Coronary artery (tissue), 2 donors: ENCODE results near the gene CYP2A13.
A peak's percentile ranks its signal among the peaks of the same experiment; 100 is the strongest.
"Not testable (repeated sequence)": the region's sequence is repeated elsewhere in the genome, so short reads cannot be mapped to it uniquely, and the experiment has no call there.

Experiments
- DNase-seq: peaks from one replicate; pipeline ENCODE4 v3.0.0-alpha.2; 2017; ENCODE audit warnings: low spot score
- H3K27ac ChIP-seq, 2 donors: fragments of 200-600 bp; sonication (generic); one replicate each; pipeline ENCODE4 v1.5.1; 2016 to 2019
- H3K4me3 ChIP-seq: fragments of 200-600 bp; sonication (generic); 2 replicates; pipeline ENCODE4 v1.5.1; 2016; ENCODE audit warnings: mild to moderate bottlenecking, moderate library complexity
- TF ChIP-seq, protein P1 (sequence below): fragments of 200-600 bp; sonication (generic); IDR thresholded peaks from one replicate; pipeline ENCODE4 v1.5.1; 2019; ENCODE audit warnings: antibody characterized with exemption

CYP2A13 gene

DNA sequence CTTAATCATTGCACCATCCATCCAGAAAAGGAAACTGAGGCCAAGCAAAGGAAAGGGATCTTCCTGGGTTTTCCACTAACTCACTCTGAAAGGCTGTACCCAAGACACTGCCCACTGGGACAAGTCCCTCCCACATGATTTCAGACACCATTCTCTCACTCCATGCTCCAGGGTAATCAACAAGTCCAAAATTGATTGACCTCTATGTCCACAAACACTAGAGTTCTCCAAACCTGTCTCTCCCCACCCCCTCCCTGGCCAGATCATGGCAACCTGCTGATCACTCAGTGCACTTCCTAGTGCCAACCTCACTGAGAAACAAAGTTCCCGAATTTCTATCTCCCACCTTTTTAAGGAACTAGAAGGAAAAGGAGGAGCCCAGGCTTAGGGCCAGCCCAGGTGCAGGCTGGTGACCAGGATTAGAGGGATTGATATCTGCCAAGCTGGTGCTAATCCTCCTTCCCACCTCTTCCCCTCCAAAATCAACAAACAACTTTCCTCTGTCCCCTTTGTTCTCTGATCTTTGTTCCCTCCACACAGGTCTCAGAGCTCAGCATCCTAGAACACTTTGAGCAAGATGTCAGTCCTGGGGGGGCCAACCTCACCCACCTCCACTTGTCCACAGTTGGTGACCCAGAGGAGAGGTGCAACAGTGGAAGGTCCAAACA is 2.4 kb upstream of the CYP2A13 start:
- Histone ChIP-seq H3K27ac (no peak overlapping the region), H3K4me3 (no peak overlapping the region)
- no peak for DNase-seq
- TF ChIP-seq, protein P1, sequence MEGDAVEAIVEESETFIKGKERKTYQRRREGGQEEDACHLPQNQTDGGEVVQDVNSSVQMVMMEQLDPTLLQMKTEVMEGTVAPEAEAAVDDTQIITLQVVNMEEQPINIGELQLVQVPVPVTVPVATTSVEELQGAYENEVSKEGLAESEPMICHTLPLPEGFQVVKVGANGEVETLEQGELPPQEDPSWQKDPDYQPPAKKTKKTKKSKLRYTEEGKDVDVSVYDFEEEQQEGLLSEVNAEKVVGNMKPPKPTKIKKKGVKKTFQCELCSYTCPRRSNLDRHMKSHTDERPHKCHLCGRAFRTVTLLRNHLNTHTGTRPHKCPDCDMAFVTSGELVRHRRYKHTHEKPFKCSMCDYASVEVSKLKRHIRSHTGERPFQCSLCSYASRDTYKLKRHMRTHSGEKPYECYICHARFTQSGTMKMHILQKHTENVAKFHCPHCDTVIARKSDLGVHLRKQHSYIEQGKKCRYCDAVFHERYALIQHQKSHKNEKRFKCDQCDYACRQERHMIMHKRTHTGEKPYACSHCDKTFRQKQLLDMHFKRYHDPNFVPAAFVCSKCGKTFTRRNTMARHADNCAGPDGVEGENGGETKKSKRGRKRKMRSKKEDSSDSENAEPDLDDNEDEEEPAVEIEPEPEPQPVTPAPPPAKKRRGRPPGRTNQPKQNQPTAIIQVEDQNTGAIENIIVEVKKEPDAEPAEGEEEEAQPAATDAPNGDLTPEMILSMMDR: no peak

DNA sequence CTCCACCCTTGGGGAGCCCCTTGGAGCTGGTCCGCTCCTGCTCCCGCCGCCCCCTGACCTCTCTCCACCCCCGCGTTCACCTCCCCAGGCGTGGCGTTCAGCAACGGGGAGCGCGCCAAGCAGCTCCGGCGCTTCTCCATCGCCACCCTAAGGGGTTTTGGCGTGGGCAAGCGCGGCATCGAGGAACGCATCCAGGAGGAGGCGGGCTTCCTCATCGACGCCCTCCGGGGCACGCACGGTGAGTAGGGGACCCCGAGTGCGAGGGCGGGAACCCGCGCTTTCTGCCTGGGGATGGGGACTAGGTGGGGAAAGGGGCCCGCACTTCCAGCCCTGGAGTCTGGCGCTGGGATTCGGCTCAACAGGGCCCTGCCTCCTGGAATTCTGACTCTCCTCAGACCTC is 1.7 kb downstream of the CYP2A13 start:
- H3K4me3 ChIP-seq: no peak overlapping the region
- DNase-seq: no peak
- TF ChIP-seq, protein P1: no peak

DNA sequence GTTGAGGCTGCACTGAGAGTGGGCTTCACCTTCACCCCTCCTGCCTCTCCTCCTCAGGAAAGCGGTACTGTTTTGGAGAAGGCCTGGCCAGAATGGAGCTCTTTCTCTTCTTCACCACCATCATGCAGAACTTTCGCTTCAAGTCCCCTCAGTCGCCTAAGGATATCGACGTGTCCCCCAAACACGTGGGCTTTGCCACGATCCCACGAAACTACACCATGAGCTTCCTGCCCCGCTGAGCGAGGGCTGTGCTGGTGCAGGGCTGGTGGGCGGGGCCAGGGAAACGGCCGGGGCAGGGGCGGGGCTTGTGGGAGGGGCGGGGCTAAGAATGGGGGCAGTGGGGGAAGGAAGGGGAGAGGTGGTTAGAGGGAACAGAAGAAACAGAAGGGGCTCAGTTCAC is 7.5 kb downstream of the CYP2A13 start:
- DNase-seq: no peak
- Histone ChIP-seq H3K4me3 (no peak overlapping the region), H3K27ac (no peak overlapping the region)
- TF ChIP-seq, protein P1: no peak

More for the DNA sequence above, 1.7 kb downstream of the CYP2A13 start:
- no peak overlapping the region for H3K27ac ChIP-seq

DNA sequence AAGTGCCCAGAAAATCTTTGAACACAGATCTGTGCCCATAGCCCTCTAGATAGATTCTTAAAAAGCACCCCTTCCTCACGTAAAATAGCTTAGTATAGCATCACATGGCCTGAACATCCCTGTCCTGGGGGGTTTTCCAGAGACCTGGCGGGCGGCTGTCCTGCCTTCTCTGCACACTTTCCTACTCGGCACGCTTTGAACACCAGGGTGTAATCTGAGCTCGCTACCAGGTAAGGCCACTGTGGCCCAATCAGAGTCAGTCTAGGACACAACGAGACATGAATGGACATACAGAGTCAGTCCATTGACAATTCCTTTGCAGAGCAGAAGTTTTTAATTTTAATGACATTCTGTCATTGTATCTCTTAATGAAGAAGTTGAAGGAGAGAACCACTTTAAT is 8.1 kb downstream of the CYP2A13 start:
- DNase-seq: peak; percentile 26
- TF ChIP-seq, protein P1: no peak

DNA sequence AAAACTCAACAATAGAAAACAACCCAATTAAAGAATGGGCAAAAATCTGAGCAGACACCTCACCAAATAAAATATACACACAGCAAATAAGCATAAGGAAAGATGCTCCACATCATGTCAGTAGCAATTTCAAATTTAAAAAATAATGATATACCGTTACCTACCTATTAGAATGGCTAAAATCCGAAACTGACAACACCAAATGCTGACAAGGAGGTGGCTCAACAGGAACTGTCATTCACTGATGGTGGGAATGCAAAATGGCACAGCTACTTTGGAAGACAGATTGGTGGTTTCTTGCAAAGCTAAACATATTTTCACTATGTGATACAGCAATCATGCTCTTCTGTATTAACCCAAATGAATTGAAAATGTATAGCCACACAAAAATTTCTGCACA is 9.1 kb downstream of the CYP2A13 start:
- no peak for DNase-seq
- Histone ChIP-seq H3K27ac (no peak overlapping the region), H3K4me3 (no peak overlapping the region)
- TF ChIP-seq, protein P1: no peak

More for the DNA sequence above, 8.1 kb downstream of the CYP2A13 start:
- no peak overlapping the region for H3K4me3 ChIP-seq
- no peak overlapping the region for H3K27ac ChIP-seq

DNA sequence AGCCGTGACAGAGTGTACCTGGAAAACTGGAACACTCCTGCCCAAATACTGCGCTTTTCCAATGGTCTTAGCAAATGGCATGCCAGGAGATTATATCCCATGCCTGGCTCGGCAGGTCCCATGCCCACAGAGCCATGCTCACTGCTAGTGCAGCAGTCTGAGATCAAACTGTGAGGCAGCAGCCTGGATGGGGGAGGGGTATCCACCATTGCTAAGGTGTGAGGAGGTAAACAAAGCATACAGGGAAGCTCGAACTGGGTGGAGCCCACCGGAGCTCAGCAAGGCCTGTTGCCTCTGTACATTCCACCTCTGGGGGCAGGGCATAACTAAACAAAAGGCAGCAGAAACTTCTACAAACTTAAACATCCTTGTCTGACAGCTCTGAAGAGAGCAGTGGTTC is 10.5 kb downstream of the CYP2A13 start:
- peak; percentile 28 for DNase-seq
- TF ChIP-seq, protein P1: no peak

DNA sequence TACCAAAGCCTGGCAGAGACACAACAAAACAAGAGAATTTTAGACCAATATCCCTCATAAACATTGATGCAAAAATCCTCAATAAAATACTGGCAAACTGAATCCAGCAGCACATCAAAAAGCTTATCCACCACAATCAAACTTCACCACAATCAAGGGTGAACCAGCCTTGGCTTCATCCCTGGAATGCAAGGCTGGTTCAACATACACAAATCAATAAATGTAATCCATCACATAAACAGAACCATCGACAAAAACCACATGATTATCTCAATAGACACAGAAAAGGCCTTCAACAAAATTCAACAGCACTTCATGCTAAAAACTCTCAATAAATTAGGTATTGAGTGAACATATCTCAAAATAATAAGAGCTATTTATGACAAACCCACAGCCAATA is 14.0 kb downstream of the CYP2A13 start:
- H3K27ac ChIP-seq, DNase-seq, H3K4me3 ChIP-seq: not testable (repeated sequence)

More for the DNA sequence above, 10.5 kb downstream of the CYP2A13 start:
- H3K4me3 ChIP-seq: no peak overlapping the region
- no peak overlapping the region for H3K27ac ChIP-seq
